HG02678 (cell line): ENCODE results near the gene GPA33.

Experiments used
- ATAC-seq: cut with Tn5 transposase; IDR thresholded peaks from one replicate; pipeline ENCODE4 v1.9.1; 2021; ENCODE audit warnings: mild to moderate bottlenecking, moderate library complexity; ENCODE audit not compliant: unreplicated experiment

GPA33 gene

GRCh38 chr1:167088746-167089417, 1.3 kb downstream of the GPA33 start:
- ATAC-seq, result no peak

GRCh38 chr1:167086768-167087167, 3.4 kb downstream of the GPA33 start:
- no peak for ATAC-seq

- ATAC-seq, result no peak
Observed at GRCh38 chr1:167086033-167086432, 4.1 kb downstream of the GPA33 start.

DNA sequence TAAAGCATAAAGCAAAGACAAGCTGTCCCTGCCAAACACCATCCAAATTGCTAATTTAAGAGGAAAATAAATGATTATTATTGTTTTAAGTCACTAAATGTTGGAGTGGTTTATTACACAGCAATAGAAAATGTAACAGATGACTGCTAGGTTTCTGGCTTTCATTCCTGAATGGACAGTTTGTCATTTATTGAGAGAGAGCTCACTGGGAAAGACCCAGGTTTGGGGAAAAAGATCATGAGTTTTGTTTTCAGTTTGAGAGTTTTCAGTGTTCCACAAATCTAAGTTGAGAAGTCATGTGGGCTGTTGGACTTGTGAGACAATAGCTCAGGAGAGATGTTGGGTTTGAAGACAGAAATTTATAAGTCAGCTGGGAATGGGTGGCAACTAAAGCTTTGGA, 5.4 kb downstream of the GPA33 start:
- no peak for ATAC-seq

DNA sequence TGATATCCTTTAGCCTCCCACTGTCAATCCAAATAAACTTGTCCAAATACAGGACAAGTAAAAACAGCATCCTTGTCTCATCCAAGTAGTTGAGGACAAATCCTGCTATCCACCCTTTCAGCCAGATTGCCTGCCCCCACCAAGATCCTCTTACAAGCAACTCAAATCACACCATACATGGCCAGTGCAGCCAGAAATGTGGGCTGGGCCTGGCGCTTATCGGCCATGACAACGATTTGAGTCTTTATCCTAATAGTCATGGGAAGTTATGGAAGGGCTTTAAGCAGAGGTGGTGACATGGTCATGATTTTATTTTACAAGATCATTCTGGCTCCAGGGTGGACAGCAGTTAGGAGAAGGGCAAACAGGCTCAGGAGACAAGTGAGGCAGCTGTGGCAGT, 6.3 kb downstream of the GPA33 start:
- ATAC-seq, result no peak

GRCh38 chr1:167083066-167083665, 7.0 kb downstream of the GPA33 start:
- ATAC-seq, result no peak

DNA sequence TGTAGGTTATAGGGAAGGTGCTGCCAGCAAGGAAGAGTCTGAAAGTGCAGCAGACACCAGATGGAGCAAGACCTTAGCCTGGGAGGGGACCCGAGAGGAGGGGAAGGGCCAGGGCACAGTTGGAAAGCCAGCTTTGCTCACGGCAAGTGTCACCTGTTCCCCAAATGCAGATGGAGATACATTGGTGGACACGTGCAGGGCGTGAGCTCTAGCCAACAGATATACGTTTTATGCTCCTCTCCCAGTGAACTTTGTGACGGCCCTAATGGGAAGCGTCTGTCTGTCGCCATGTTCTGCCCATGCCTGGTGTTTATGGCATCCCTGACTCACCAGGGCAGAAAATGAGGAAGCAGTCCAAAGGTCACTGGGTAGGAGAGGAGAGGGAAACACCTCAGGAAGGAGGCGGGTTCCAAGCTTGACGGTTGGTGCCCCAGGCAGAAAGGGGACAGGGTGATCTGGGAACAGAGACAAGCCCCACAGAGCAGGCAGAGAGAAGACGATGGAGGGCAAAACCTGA, 7.6 kb downstream of the GPA33 start:
- ATAC-seq, result no peak

DNA sequence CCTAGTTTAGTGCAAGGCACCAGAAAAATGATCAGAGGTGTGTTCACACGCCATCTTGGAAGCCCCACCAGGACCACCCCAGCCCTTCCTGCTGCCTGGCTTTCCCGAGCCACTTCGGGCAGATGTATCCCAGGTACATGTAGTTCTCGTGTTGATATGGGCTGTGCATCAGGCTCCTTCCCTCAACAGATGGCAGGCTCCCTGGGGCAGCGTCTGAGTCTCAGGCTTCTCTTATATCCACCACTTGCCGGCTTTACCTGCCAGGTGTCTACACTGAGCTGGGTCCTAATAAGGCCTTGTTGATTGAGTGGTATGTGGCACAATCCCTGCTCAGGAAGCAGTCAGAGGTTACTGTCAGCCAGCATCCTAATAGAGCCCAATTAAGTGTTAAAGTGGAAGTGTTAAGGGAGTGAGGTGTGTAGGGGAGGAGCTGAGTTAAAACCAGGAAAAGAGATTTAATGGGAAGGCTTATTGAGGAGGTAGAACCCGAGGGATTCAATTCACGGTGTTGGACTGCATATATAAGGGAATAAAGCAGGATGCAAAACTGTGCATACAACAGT, 8.5 kb downstream of the GPA33 start:
- no peak for ATAC-seq

GRCh38 chr1:167077868-167078210, 12.3 kb downstream of the GPA33 start:
- ATAC-seq, result no peak

DNA sequence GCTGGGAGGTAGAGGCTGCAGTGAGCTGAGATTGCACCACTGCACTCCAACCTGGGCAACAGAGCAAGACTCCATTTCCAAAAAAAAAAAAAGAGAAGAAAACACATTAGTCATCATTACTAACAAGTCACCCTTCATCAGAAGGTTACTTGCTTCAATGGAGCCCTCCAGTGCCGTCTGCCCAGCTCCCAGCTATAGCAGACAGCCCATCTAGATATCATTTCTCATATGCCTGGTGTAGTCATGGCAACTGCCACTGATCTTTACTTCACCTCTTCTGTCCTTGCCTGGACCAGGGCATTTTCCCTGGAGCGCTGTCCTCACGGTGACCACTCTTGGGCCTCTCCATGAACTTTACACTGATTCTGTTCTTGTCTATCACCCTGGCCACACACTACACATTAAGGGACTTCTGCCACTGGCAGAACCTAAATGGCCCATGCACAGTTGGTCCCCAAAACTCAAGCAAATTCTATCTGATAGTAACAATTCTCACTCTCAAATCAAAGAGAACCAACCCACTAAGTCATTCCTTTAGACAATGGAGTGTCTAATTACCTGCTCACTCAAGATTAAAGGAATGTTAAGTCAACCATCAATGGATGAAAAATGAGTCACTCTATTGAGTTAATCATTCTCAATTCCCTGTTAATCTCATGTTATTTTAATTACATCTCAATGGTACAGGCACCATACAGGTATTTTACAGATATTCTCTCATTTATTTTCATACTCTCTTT, 12.9 kb downstream of the GPA33 start:
- no peak for ATAC-seq

DNA sequence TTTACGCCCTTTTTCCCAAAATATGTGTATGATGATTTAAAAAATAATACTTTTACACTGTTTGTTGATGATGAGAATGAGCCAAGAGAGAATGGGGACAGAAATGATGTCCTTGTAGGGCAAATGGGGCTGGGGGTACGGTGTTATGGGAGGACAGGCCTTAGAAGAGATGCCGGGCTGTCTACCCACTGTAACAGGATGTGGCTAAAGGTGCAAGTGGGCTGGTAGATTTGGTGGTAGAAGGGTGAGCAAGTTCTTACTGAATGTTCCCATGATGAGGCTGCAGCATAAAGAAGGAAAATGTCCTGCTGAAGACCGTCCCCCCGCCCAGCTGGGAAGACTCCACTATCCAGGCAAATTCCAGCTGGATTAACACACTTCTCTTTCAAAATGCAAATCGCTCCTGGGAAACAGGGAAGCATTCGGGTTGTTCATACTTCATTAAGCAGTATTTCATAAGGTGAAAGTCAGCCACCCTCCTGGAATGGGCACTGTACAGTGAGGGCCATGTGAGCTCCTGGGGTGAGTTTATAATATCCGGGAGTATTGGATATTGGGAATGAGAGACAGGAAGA, 14.0 kb downstream of the GPA33 start:
- ATAC-seq, result no peak

GRCh38 chr1:167071286-167071685, 18.9 kb downstream of the GPA33 start:
- ATAC-seq, result no peak

DNA sequence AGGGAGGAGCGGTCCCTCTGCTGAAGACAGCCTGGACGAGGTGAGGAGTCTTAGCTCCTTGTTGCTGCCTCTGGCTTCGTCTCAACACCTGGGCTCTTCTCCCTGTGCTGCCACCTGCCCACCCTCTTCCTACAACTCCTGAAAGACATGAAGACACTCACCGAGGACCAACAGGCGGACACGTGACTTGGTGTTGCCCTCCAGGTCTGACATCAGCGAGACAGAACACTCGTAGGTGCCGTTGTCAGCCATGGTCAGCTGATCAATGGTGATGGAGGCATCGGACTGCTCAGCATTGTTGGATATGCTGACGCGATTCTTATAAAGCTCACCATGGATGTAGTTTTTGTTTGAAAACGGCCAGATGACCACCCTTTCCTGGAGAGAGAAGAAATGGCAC, 21.4 kb downstream of the GPA33 start:
- ATAC-seq, result no peak

- ATAC-seq, result no peak
Observed at GRCh38 chr1:167067904-167068303, 22.3 kb downstream of the GPA33 start.

DNA sequence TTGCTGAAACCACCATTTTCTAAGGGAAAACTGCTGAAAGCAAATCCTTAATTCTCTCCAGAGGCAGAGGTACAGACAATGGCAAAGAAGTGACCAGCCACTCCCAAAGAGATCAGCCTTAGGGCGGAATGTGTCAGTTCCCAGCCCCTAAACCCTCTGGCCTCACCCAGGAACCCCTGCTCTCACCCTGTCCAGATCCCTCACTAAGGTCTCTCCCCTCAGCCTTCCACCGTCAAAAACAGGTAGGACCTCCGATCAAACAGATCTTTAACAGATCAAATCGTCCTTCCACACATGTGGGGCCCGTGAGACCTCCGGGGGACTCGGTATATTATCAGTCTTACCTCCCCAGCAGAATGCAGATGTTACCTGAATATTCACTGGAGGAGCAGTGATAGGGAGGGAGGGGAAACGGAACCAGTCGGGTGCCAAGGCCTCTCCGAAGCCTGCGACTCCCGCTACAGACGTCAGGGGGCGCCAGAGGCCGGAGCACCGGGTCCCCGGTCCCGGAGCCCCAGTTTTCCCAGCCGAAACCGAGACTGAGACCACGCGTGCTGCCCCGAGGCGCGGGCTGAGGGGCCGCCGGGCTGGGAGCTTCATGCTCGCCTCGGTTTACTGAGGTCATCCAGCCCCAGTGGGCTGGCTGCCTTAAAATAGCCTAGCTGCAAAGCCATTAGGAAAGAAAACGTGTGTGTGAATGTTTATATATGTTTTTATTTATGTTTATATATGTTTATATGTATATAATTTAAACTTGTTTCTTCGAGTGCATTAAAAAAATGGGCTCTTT, 23.6 kb downstream of the GPA33 start:
- ATAC-seq, result peak; percentile 89

- no peak for ATAC-seq
Observed at GRCh38 chr1:167065471-167065870, 24.7 kb downstream of the GPA33 start.

GRCh38 chr1:167064621-167065020, 25.6 kb downstream of the GPA33 start:
- ATAC-seq, result no peak

GRCh38 chr1:167061073-167061464, 29.1 kb downstream of the GPA33 start:
- ATAC-seq, result no peak

GRCh38 chr1:167060141-167061072, 29.8 kb downstream of the GPA33 start:
- ATAC-seq, result no peak

DNA sequence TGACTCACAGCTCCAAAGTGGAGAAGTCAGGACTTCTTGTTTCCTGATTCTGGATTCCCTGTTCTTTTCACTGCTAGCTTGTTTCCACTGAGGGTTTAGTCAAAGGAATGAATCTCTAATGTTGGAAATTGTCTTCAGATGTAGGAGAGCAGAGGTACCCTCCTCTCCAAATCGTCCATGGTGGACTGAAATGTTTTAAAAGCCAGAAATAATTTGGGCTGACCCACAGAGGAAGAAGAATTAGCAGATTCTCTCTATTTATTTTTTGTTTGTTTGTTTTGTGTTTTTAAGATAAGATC, 30.4 kb downstream of the GPA33 start:
- no peak for ATAC-seq
